GM23338 (cell line): ENCODE measurements around the gene SPECC1L. TPM values are rescaled to one million over a fixed set of nuclear protein-coding genes. Genes with fewer than 3 reads are reported as not detected.

Source experiments
- ATAC-seq: fragments of 200-7000 bp; cut with Tn5 transposase; 3 replicates; pipeline ENCODE4 v1.9.1; 2020
- DNase-seq: peaks from one replicate; pipeline ENCODE4 v3.0.0-alpha.2; 2015; ENCODE audit warnings: low spot score
- H2AFZ ChIP-seq: fragments of 200-600 bp; sonication (generic); 2 replicates; pipeline ENCODE4 v1.8.0; 2016; ENCODE audit warnings: antibody characterized with exemption, mild to moderate bottlenecking, moderate library complexity
- H3F3A ChIP-seq: fragments of 200-600 bp; sonication (generic); replicated peaks from 2 replicates; pipeline ENCODE4 v1.8.0; 2017; ENCODE audit warnings: antibody characterized with exemption, mixed run types, low read depth
- H3K27ac ChIP-seq: fragments of 200-600 bp; sonication (generic); 2 replicates; pipeline ENCODE4 v1.6.1; 2016; ENCODE audit warnings: low read depth
- H3K27me3 ChIP-seq: fragments of 200-600 bp; sonication (generic); 2 replicates; pipeline ENCODE4 v1.8.0; 2016; ENCODE audit warnings: mild to moderate bottlenecking, mixed run types, moderate library complexity; ENCODE audit not compliant: insufficient read depth
- H3K36me3 ChIP-seq: fragments of 200-600 bp; sonication (generic); 2 replicates; pipeline ENCODE4 v1.8.0; 2016; ENCODE audit warnings: mild to moderate bottlenecking; ENCODE audit not compliant: insufficient read depth
- H3K4me1 ChIP-seq: fragments of 200-600 bp; sonication (generic); 2 replicates; pipeline ENCODE4 v1.8.0; 2016; ENCODE audit warnings: mild to moderate bottlenecking, moderate library complexity; ENCODE audit not compliant: insufficient read depth
- H3K4me2 ChIP-seq: fragments of 200-600 bp; sonication (generic); 2 replicates; pipeline ENCODE4 v1.7.1; 2017; ENCODE audit warnings: mixed run types
- H3K4me3 ChIP-seq: fragments of 200-600 bp; sonication (generic); 2 replicates; pipeline ENCODE4 v1.6.1; 2016; ENCODE audit warnings: mixed run types
- H3K79me2 ChIP-seq: fragments of 200-600 bp; sonication (generic); replicated peaks from 2 replicates; pipeline ENCODE4 v1.8.0; 2017; ENCODE audit warnings: mild to moderate bottlenecking; ENCODE audit not compliant: insufficient read depth
- H3K9me2 ChIP-seq: fragments of 200-600 bp; sonication (generic); 2 replicates; pipeline ENCODE4 v1.8.0; 2017; ENCODE audit not compliant: insufficient read depth
- H4K20me1 ChIP-seq: fragments of 200-600 bp; sonication (generic); replicated peaks from 2 replicates; pipeline ENCODE4 v1.8.0; 2017; ENCODE audit warnings: mild to moderate bottlenecking; ENCODE audit not compliant: insufficient read depth
- H3K27ac Mint-ChIP-seq: 2 replicates; pipeline ENCODE4 v1.8.0; 2020; ENCODE audit warnings: inconsistent platforms, mild to moderate bottlenecking, moderate library complexity, mixed read lengths
- H3K27me3 Mint-ChIP-seq: 3 replicates; pipeline ENCODE4 v1.8.0; 2022; ENCODE audit warnings: low read depth, mild to moderate bottlenecking, moderate library complexity, mixed read lengths, inconsistent platforms; ENCODE audit not compliant: insufficient read depth, poor library complexity
- H3K36me3 Mint-ChIP-seq: 3 replicates; pipeline ENCODE4 v1.8.0; 2021; ENCODE audit warnings: low read depth, mild to moderate bottlenecking, inconsistent platforms, moderate library complexity, mixed read lengths
- H3K4me1 Mint-ChIP-seq: 3 replicates; pipeline ENCODE4 v1.8.0; 2020; ENCODE audit warnings: mild to moderate bottlenecking, inconsistent platforms, mixed read lengths
- H3K4me3 Mint-ChIP-seq: 3 replicates; pipeline ENCODE4 v1.8.0; 2021; ENCODE audit warnings: moderate library complexity, mild to moderate bottlenecking, inconsistent platforms, mixed read lengths
- H3K9me3 Mint-ChIP-seq: 3 replicates; pipeline ENCODE4 v1.8.0; 2020; ENCODE audit warnings: moderate library complexity, mild to moderate bottlenecking, inconsistent platforms, mixed read lengths
- CREB1 ChIP-seq: fragments of 250-450 bp; sonication (Bioruptor Pico); IDR thresholded peaks from 2 replicates; pipeline ENCODE4 v1.5.0; 2020; ENCODE audit warnings: low read depth, mild to moderate bottlenecking, moderate library complexity
- CTCF ChIP-seq, 2 experiments: fragments of 200-600 bp in 1 of 2; sonication (generic) in 1 of 2; conservative IDR thresholded peaks; 2 replicates each; pipeline versions ENCODE4 v1.5.1 to v1.6.1; 2016 to 2017; ENCODE audit warnings: antibody characterized with exemption in 2 of 2, low read depth in 2 of 2, mild to moderate bottlenecking in 2 of 2, moderate library complexity in 1 of 2
- ETS1 ChIP-seq: IDR thresholded peaks from 2 replicates; pipeline ENCODE4 v1.6.1; 2016; ENCODE audit warnings: antibody characterized with exemption
- EZH2 ChIP-seq: fragments of 200-600 bp; sonication (generic); IDR thresholded peaks from one replicate; pipeline ENCODE4 v1.8.0; 2017; ENCODE audit warnings: antibody characterized with exemption, mild to moderate bottlenecking, low read depth; ENCODE audit not compliant: unreplicated experiment
- EZH2phosphoT487 ChIP-seq: fragments of 200-600 bp; sonication (generic); IDR thresholded peaks from one replicate; pipeline ENCODE4 v1.8.1; 2018; ENCODE audit warnings: antibody characterized with exemption; ENCODE audit not compliant: unreplicated experiment
- JUNB ChIP-seq: IDR thresholded peaks from one replicate; pipeline ENCODE4 v1.6.1; 2016; ENCODE audit warnings: antibody characterized with exemption; ENCODE audit not compliant: unreplicated experiment
- STAT1 ChIP-seq: IDR thresholded peaks from one replicate; pipeline ENCODE4 v1.6.1; 2016; ENCODE audit warnings: antibody characterized with exemption; ENCODE audit not compliant: unreplicated experiment
- ZNF114 ChIP-seq: fragments of 250-450 bp; sonication (Bioruptor Pico); IDR thresholded peaks from 2 replicates; pipeline ENCODE4 v1.5.0; 2020; ENCODE audit warnings: mild to moderate bottlenecking, moderate library complexity
- ZNF331 ChIP-seq: fragments of 250-450 bp; sonication (Bioruptor Pico); IDR thresholded peaks from 2 replicates; pipeline ENCODE4 v1.5.0; 2020; ENCODE audit warnings: low read depth, mild to moderate bottlenecking, moderate library complexity
- ZNF462 ChIP-seq: fragments of 250-450 bp; sonication (Bioruptor Pico); IDR thresholded peaks from 2 replicates; pipeline ENCODE4 v1.5.0; 2020; ENCODE audit warnings: mild to moderate bottlenecking, moderate library complexity
- polyA plus RNA-seq: library from polyadenylated mRNA; unstranded; fragments of >200 nt; fragmentation: Nextera tagmentation; extraction: Ambion mirVana; gene quantifications from 2 replicates; pipeline ENCODE4 v1.2.1, GENCODE V29; 2016
- total RNA-seq: library from RNA; depleted of rRNA; stranded (reverse); fragments of >200 nt; shearing (Covaris generic); gene quantifications from 2 replicates; pipeline ENCODE4 v1.2.3, GENCODE V29; 2014

The SPECC1L gene
- total and polyA plus RNA-seq, 2 experiments from 2014 or later, result 24.3 to 44.7 TPM

GRCh38 chr22:24390576-24390975 lies 119.9 kb downstream of the SPECC1L start:
- DNase-seq, result no peak
- Mint-ChIP-seq H3K27ac (no peak overlapping the region), H3K9me3 (no peaks in the 10 kb centered on the region), H3K27me3 (no peaks in the 10 kb centered on the region), H3K36me3 (peaks cover 10% of the 10 kb centered on the region; the same call in 2 of the 3 replicates), H3K4me3 (no peak overlapping the region), H3K4me1 (no peaks in the 10 kb centered on the region)
- Histone ChIP-seq H3K27me3 (no peaks in the 10 kb centered on the region), H3K4me2 (no peak overlapping the region), H4K20me1 (peaks cover 3% of the 10 kb centered on the region), H3K4me1 (no peaks in the 10 kb centered on the region; the same call in 1 of the 2 replicates), H2AFZ (no peak overlapping the region), H3K79me2 (no peaks in the 10 kb centered on the region), H3F3A (no peaks in the 10 kb centered on the region), H3K27ac (no peak overlapping the region), H3K9me2 (no peaks in the 10 kb centered on the region), H3K4me3 (no peak overlapping the region), H3K36me3 (no peaks in the 10 kb centered on the region)
- no peak for TF ChIP-seq CREB1
- no peak for TF ChIP-seq EZH2phosphoT487
- no peak for TF ChIP-seq ZNF331
- no peak for TF ChIP-seq JUNB
- no peak for TF ChIP-seq ZNF114 (CRISPR knock-in tag)
- TF ChIP-seq EZH2, result no peak
- no peak for TF ChIP-seq ETS1
- TF ChIP-seq ZNF462, result no peak
- no peak for TF ChIP-seq CTCF (conservative IDR thresholded peaks at IDR 0.05; ENCODE audit: low read depth in 2 of 2)
- TF ChIP-seq STAT1, result no peak
- no peak for ATAC-seq
